Uterus (tissue), 2 donors: ENCODE measurements around the gene ACY1.

Source experiments
- CTCF ChIP-seq, 4 experiments: fragments of 200-600 bp in 2 of 4; fragments of 450-650 bp in 2 of 4; sonication (generic) in 2 of 4; IDR thresholded peaks; one replicate each; pipeline ENCODE4 v1.5.1; 2016 to 2019; ENCODE audit warnings: antibody characterized with exemption in 4 of 4, mild to moderate bottlenecking in 2 of 4, moderate library complexity in 1 of 4
- POLR2A ChIP-seq, 2 donors: fragments of 450-650 bp; IDR thresholded peaks; one replicate each; pipeline ENCODE4 v1.6.1; 2016; ENCODE audit warnings: antibody characterized with exemption in 2 of 2, mild to moderate bottlenecking in 1 of 2, moderate library complexity in 1 of 2

DNA sequence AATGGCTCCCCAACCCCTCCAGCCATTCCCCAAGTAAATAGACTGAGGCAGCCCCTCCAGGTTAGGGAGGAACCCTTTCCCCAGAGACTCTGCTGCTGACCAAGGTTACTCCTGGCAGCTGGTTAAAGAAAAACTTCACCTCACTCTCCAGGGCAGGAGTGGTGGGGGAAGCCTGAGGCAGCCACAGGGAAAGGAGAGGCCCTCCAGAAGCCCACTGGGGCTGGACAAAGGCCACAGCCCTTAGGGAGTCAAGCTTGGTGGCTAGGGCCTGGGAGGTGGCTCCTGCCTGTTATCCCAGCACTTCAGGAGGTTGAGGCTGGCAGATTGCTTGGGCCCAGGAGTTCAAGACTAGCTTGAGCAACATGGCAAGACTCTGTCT lies 923 bp downstream of the ACY1 start:
- TF ChIP-seq CTCF (IDR thresholded peaks at IDR 0.05) (no peak), POLR2A (IDR thresholded peaks at IDR 0.05) (no peak)
